Astrocyte of the spinal cord (primary cell): ENCODE results near the gene RHBDL1.

Experiments used
- DNase-seq: peaks from one replicate; pipeline ENCODE4 v3.0.0; 2011; ENCODE audit warnings: low read depth, low spot score
- H3K4me3 ChIP-seq: 2 replicates; pipeline ENCODE4 v1.5.1; 2011; ENCODE audit warnings: low read depth, mild to moderate bottlenecking, low read length, moderate library complexity
- CTCF ChIP-seq: IDR thresholded peaks from 2 replicates; pipeline ENCODE4 v1.5.1; 2012; ENCODE audit warnings: low read depth, mild to moderate bottlenecking, low read length, inconsistent platforms
- in situ Hi-C: cut with HindIII; loops from 2 replicates; pipeline ENCODE4 v1.10.0; 2017; ENCODE audit warnings: low sequenced_read_pairs

RHBDL1 gene

GRCh38 chr16:725041-725376 is 49.5 kb downstream of the RHBDL1 start:
- no peak overlapping the region for H3K4me3 ChIP-seq
- TF ChIP-seq CTCF: no peak
- in situ Hi-C loops: no loop called here
- no peak for DNase-seq

GRCh38 chr16:725463-726187 is 50.2 kb downstream of the RHBDL1 start:
- in situ Hi-C loops: no loop called here
- no peak overlapping the region for H3K4me3 ChIP-seq
- TF ChIP-seq CTCF: no peak
- DNase-seq: no peak

GRCh38 chr16:726188-726437 is 50.6 kb downstream of the RHBDL1 start:
- TF ChIP-seq CTCF: no peak
- DNase-seq: no peak
- H3K4me3 ChIP-seq: no peak overlapping the region
- in situ Hi-C loops: no loop called here

- peak within 1 kb of the TSS; percentile 62 for H3K4me3 ChIP-seq
- DNase-seq: peak; percentile 32
- TF ChIP-seq CTCF: no peak
- in situ Hi-C loops: no loop called here
Measured at GRCh38 chr16:726438-727290, 51.2 kb downstream of the RHBDL1 start, which contains the start of the genes CCDC78 and HAGHL. Gene CCDC78, minus strand, starts transcription at chr16:726443. Its CDS starts 76 bp downstream, at chr16:726367. Gene HAGHL, plus strand, starts transcription at chr16:727106. Its CDS starts 404 bp downstream, at chr16:727510.

GRCh38 chr16:727291-727977 is 52.0 kb downstream of the RHBDL1 start:
- H3K4me3 ChIP-seq: peak overlapping the region; percentile 62
- no peak for DNase-seq

More at GRCh38 chr16:727291-727977, 52.0 kb downstream of the RHBDL1 start:
- in situ Hi-C loops: no loop called here
- TF ChIP-seq CTCF: no peak
